GM23338 (cell line): ENCODE data around the gene LPP. TPM values are rescaled to one million over a fixed set of nuclear protein-coding genes. Genes with fewer than 3 reads are reported as not detected.

Experiments used
- ATAC-seq: fragments of 200-7000 bp; cut with Tn5 transposase; 3 replicates; pipeline ENCODE4 v1.9.1; 2020
- DNase-seq: peaks from one replicate; pipeline ENCODE4 v3.0.0-alpha.2; 2015; ENCODE audit warnings: low spot score
- H2AFZ ChIP-seq: fragments of 200-600 bp; sonication (generic); 2 replicates; pipeline ENCODE4 v1.8.0; 2016; ENCODE audit warnings: antibody characterized with exemption, mild to moderate bottlenecking, moderate library complexity
- H3F3A ChIP-seq: fragments of 200-600 bp; sonication (generic); replicated peaks from 2 replicates; pipeline ENCODE4 v1.8.0; 2017; ENCODE audit warnings: antibody characterized with exemption, mixed run types, low read depth
- H3K27ac ChIP-seq: fragments of 200-600 bp; sonication (generic); 2 replicates; pipeline ENCODE4 v1.6.1; 2016; ENCODE audit warnings: low read depth
- H3K27me3 ChIP-seq: fragments of 200-600 bp; sonication (generic); 2 replicates; pipeline ENCODE4 v1.8.0; 2016; ENCODE audit warnings: mild to moderate bottlenecking, mixed run types, moderate library complexity; ENCODE audit not compliant: insufficient read depth
- H3K36me3 ChIP-seq: fragments of 200-600 bp; sonication (generic); 2 replicates; pipeline ENCODE4 v1.8.0; 2016; ENCODE audit warnings: mild to moderate bottlenecking; ENCODE audit not compliant: insufficient read depth
- H3K4me1 ChIP-seq: fragments of 200-600 bp; sonication (generic); 2 replicates; pipeline ENCODE4 v1.8.0; 2016; ENCODE audit warnings: mild to moderate bottlenecking, moderate library complexity; ENCODE audit not compliant: insufficient read depth
- H3K4me2 ChIP-seq: fragments of 200-600 bp; sonication (generic); 2 replicates; pipeline ENCODE4 v1.7.1; 2017; ENCODE audit warnings: mixed run types
- H3K4me3 ChIP-seq: fragments of 200-600 bp; sonication (generic); 2 replicates; pipeline ENCODE4 v1.6.1; 2016; ENCODE audit warnings: mixed run types
- H3K79me2 ChIP-seq: fragments of 200-600 bp; sonication (generic); replicated peaks from 2 replicates; pipeline ENCODE4 v1.8.0; 2017; ENCODE audit warnings: mild to moderate bottlenecking; ENCODE audit not compliant: insufficient read depth
- H3K9me2 ChIP-seq: fragments of 200-600 bp; sonication (generic); 2 replicates; pipeline ENCODE4 v1.8.0; 2017; ENCODE audit not compliant: insufficient read depth
- H4K20me1 ChIP-seq: fragments of 200-600 bp; sonication (generic); replicated peaks from 2 replicates; pipeline ENCODE4 v1.8.0; 2017; ENCODE audit warnings: mild to moderate bottlenecking; ENCODE audit not compliant: insufficient read depth
- H3K27ac Mint-ChIP-seq: 2 replicates; pipeline ENCODE4 v1.8.0; 2020; ENCODE audit warnings: inconsistent platforms, mild to moderate bottlenecking, moderate library complexity, mixed read lengths
- H3K27me3 Mint-ChIP-seq: 3 replicates; pipeline ENCODE4 v1.8.0; 2022; ENCODE audit warnings: low read depth, mild to moderate bottlenecking, moderate library complexity, mixed read lengths, inconsistent platforms; ENCODE audit not compliant: insufficient read depth, poor library complexity
- H3K36me3 Mint-ChIP-seq: 3 replicates; pipeline ENCODE4 v1.8.0; 2021; ENCODE audit warnings: low read depth, mild to moderate bottlenecking, inconsistent platforms, moderate library complexity, mixed read lengths
- H3K4me1 Mint-ChIP-seq: 3 replicates; pipeline ENCODE4 v1.8.0; 2020; ENCODE audit warnings: mild to moderate bottlenecking, inconsistent platforms, mixed read lengths
- H3K4me3 Mint-ChIP-seq: 3 replicates; pipeline ENCODE4 v1.8.0; 2021; ENCODE audit warnings: moderate library complexity, mild to moderate bottlenecking, inconsistent platforms, mixed read lengths
- H3K9me3 Mint-ChIP-seq: 3 replicates; pipeline ENCODE4 v1.8.0; 2020; ENCODE audit warnings: moderate library complexity, mild to moderate bottlenecking, inconsistent platforms, mixed read lengths
- CTCF ChIP-seq, 2 experiments: fragments of 200-600 bp in 1 of 2; sonication (generic) in 1 of 2; conservative IDR thresholded peaks; 2 replicates each; pipeline versions ENCODE4 v1.5.1 to v1.6.1; 2016 to 2017; ENCODE audit warnings: antibody characterized with exemption in 2 of 2, low read depth in 2 of 2, mild to moderate bottlenecking in 2 of 2, moderate library complexity in 1 of 2
- EZH2phosphoT487 ChIP-seq: fragments of 200-600 bp; sonication (generic); IDR thresholded peaks from one replicate; pipeline ENCODE4 v1.8.1; 2018; ENCODE audit warnings: antibody characterized with exemption; ENCODE audit not compliant: unreplicated experiment
- JUNB ChIP-seq: IDR thresholded peaks from one replicate; pipeline ENCODE4 v1.6.1; 2016; ENCODE audit warnings: antibody characterized with exemption; ENCODE audit not compliant: unreplicated experiment
- POLR2AphosphoS5 ChIP-seq: IDR thresholded peaks from 2 replicates; pipeline ENCODE4 v1.6.1; 2016; ENCODE audit warnings: antibody characterized with exemption, low read depth
- STAT1 ChIP-seq: IDR thresholded peaks from one replicate; pipeline ENCODE4 v1.6.1; 2016; ENCODE audit warnings: antibody characterized with exemption; ENCODE audit not compliant: unreplicated experiment
- ZNF331 ChIP-seq: fragments of 250-450 bp; sonication (Bioruptor Pico); IDR thresholded peaks from 2 replicates; pipeline ENCODE4 v1.5.0; 2020; ENCODE audit warnings: low read depth, mild to moderate bottlenecking, moderate library complexity
- ZNF462 ChIP-seq: fragments of 250-450 bp; sonication (Bioruptor Pico); IDR thresholded peaks from 2 replicates; pipeline ENCODE4 v1.5.0; 2020; ENCODE audit warnings: mild to moderate bottlenecking, moderate library complexity
- polyA plus RNA-seq: library from polyadenylated mRNA; unstranded; fragments of >200 nt; fragmentation: Nextera tagmentation; extraction: Ambion mirVana; gene quantifications from 2 replicates; pipeline ENCODE4 v1.2.1, GENCODE V29; 2016
- total RNA-seq: library from RNA; depleted of rRNA; stranded (reverse); fragments of >200 nt; shearing (Covaris generic); gene quantifications from 2 replicates; pipeline ENCODE4 v1.2.3, GENCODE V29; 2014

LPP gene
- total and polyA plus RNA-seq, 2 experiments from 2014 or later: 23.0 to 35.2 TPM

- no peak for TF ChIP-seq ZNF462
- no peak for TF ChIP-seq STAT1
- no peak for TF ChIP-seq EZH2phosphoT487
- no peak for TF ChIP-seq JUNB
Measured at GRCh38 chr3:188573956-188574355, 420.0 kb downstream of the LPP start (continued).

- Histone ChIP-seq H3K9me2 (no peaks in the 10 kb centered on the region), H3K36me3 (no peaks in the 10 kb centered on the region), H3K4me1 (no peaks in the 10 kb centered on the region), H4K20me1 (no peaks in the 10 kb centered on the region), H3K4me3 (no peak overlapping the region), H2AFZ (no peak overlapping the region), H3K79me2 (no peaks in the 10 kb centered on the region), H3K4me2 (no peak overlapping the region), H3K27me3 (no peaks in the 10 kb centered on the region), H3F3A (no peaks in the 10 kb centered on the region), H3K27ac (0 out of 2 replicates have a peak overlapping the region, but pooled peaks have one; percentile 37)
- ATAC-seq: no peak
- H3K4me1 Mint-ChIP-seq: peaks cover 7% of the 10 kb centered on the region; the same call in 2 of the 3 replicates
- H3K9me3 Mint-ChIP-seq: no peaks in the 10 kb centered on the region
- no peak for TF ChIP-seq ZNF331 (CRISPR knock-in tag)
- peaks cover 2% of the 10 kb centered on the region for H3K27me3 Mint-ChIP-seq
- H3K4me3 Mint-ChIP-seq: no peak overlapping the region
- no peak overlapping the region for H3K27ac Mint-ChIP-seq
- DNase-seq: no peak
- H3K36me3 Mint-ChIP-seq: no peaks in the 10 kb centered on the region
Measured at GRCh38 chr3:188574885-188575284, 420.9 kb downstream of the LPP start.

GRCh38 chr3:188575501-188575900 lies 421.5 kb downstream of the LPP start:
- Mint-ChIP-seq H3K36me3 (no peaks in the 10 kb centered on the region), H3K9me3 (no peaks in the 10 kb centered on the region), H3K4me1 (peaks cover 7% of the 10 kb centered on the region; the same call in 2 of the 3 replicates), H3K27ac (no peak overlapping the region), H3K4me3 (no peak overlapping the region), H3K27me3 (peaks cover 2% of the 10 kb centered on the region)
- Histone ChIP-seq H4K20me1 (no peaks in the 10 kb centered on the region), H3K36me3 (no peaks in the 10 kb centered on the region), H3K4me1 (no peaks in the 10 kb centered on the region), H2AFZ (no peak overlapping the region), H3K9me2 (no peaks in the 10 kb centered on the region), H3K27me3 (no peaks in the 10 kb centered on the region), H3K27ac (no peak overlapping the region), H3K79me2 (no peaks in the 10 kb centered on the region), H3K4me3 (no peak overlapping the region), H3K4me2 (no peak overlapping the region), H3F3A (no peaks in the 10 kb centered on the region)
- no peak for ATAC-seq
- no peak for DNase-seq
- no peak for TF ChIP-seq ZNF331 (CRISPR knock-in tag)
- TF ChIP-seq POLR2AphosphoS5: no peak
- TF ChIP-seq CTCF (conservative IDR thresholded peaks at IDR 0.05; ENCODE audit: low read depth in 2 of 2): no peak
- no peak for TF ChIP-seq JUNB
